ENCODE results near the gene UGT1A10.

The UGT1A10 gene

DNA sequence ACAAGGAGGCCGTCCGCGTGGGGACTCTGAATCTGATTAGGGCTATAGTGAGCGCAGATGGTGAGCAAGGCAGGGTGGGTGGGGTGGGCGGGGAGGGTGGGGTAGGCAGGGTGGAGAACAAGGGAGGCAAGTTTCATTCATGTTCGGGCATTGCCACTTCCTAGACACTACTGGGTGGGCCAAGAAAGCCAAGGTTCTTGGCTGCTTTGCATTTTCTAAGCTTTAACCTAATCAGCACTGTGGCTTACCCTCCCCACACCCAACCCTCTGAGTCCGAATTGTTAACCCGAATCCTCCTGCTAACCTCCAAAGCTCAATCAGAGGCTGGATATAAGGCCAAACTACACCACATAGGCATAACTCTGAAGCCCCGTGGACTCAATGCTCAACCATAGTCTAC, 160.0 kb downstream of the UGT1A10 start:
- no peak overlapping the region for H3K27ac Mint-ChIP-seq

GRCh38 chr2:233798335-233799086, 162.3 kb downstream of the UGT1A10 start:
- H3K4me1 Mint-ChIP-seq (ENCODE audit: low read depth), result no peaks in the 10 kb centered on the region
- no peaks in the 10 kb centered on the region for H3K27me3 Mint-ChIP-seq (ENCODE audit: low read depth)
- H3K27ac Mint-ChIP-seq, result no peak overlapping the region
- H3K9me3 Mint-ChIP-seq, result no peaks in the 10 kb centered on the region
- no peaks in the 10 kb centered on the region for H3K36me3 Mint-ChIP-seq (ENCODE audit: low read depth)
- no peak overlapping the region for H3K4me3 Mint-ChIP-seq
- DNase-seq (ENCODE audit: low spot score), result no peak

More for the DNA sequence above, 160.0 kb downstream of the UGT1A10 start:
- DNase-seq (ENCODE audit: low spot score), result no peak
- Mint-ChIP-seq H3K9me3 (no peaks in the 10 kb centered on the region), H3K4me1 (ENCODE audit: low read depth) (no peaks in the 10 kb centered on the region), H3K27me3 (ENCODE audit: low read depth) (no peaks in the 10 kb centered on the region), H3K36me3 (ENCODE audit: low read depth) (no peaks in the 10 kb centered on the region), H3K4me3 (no peak overlapping the region)

- Mint-ChIP-seq H3K27me3 (ENCODE audit: low read depth) (peaks cover 1% of the 10 kb centered on the region), H3K9me3 (no peaks in the 10 kb centered on the region), H3K36me3 (ENCODE audit: low read depth) (no peaks in the 10 kb centered on the region), H3K27ac (no peak overlapping the region), H3K4me3 (no peak overlapping the region), H3K4me1 (ENCODE audit: low read depth) (no peaks in the 10 kb centered on the region)
- DNase-seq (ENCODE audit: low spot score), result no peak
Observed at GRCh38 chr2:233799087-233799665, 162.9 kb downstream of the UGT1A10 start.

DNA sequence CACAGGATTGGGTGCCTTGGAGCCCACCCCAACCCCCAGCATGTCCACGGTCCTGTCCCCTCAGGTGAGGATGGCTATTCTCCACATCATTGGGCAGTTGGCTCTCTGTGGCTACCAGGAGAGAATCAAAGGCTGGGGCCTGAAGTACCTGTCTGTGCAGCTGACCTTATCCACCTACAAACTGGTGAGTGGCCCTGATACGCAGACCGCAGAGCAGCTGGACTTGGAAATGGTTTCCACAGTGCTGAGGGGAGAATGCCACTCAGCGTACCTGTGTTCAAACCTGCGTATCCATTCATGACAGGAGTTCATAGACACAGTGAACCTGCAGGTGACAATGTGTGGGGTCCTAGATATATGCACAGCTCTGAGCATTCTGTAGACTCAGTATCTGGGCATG, 163.5 kb downstream of the UGT1A10 start:
- Mint-ChIP-seq H3K27ac (no peak overlapping the region), H3K4me1 (ENCODE audit: low read depth) (no peaks in the 10 kb centered on the region), H3K4me3 (no peak overlapping the region), H3K27me3 (ENCODE audit: low read depth) (peaks cover 4% of the 10 kb centered on the region), H3K9me3 (no peaks in the 10 kb centered on the region), H3K36me3 (ENCODE audit: low read depth) (no peaks in the 10 kb centered on the region)
- no peak for DNase-seq (ENCODE audit: low spot score)

- Mint-ChIP-seq H3K9me3 (no peaks in the 10 kb centered on the region), H3K27me3 (ENCODE audit: low read depth) (peaks cover 4% of the 10 kb centered on the region), H3K4me1 (ENCODE audit: low read depth) (no peaks in the 10 kb centered on the region), H3K36me3 (ENCODE audit: low read depth) (no peaks in the 10 kb centered on the region), H3K4me3 (no peak overlapping the region), H3K27ac (no peak overlapping the region)
- DNase-seq (ENCODE audit: low spot score), result no peak
Observed at GRCh38 chr2:233800208-233800607, 164.0 kb downstream of the UGT1A10 start.

DNA sequence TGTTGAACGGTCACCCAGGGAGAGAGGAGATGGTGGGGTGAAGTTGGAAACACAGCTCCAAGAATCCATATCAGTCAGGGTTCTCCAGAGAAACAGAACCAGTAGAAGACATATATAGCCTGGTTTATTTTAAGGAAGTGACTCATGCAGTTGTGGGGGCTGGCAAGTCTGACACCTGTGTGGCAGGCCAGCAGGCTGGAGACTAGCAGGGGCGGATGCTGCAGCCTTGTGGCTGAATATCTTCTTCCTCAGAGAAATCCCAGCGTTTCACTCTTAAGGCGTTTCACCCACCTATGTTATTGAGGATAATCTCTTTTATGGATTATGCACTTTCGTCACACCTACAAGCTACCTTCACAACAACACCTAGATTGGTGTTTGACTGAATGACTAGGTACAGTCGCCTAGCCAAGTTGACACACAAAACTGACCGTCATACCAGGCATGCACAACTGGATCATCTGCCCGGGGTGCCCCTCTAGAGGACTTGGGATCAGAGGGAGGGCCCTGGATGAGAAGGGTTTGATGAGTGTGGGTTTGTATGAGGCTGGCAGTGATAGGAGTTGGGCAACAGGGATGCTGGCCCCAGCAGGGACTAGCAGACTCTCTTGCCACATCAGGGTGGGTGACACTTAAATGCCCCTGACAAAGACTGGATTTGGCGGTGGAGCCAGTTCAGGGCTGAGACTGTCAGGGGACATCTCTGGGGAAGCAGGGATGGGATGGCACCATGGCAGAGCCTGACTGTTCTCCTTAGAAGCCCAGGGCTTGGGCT, 165.3 kb downstream of the UGT1A10 start:
- no peak for DNase-seq (ENCODE audit: low spot score)
- H3K4me1 Mint-ChIP-seq (ENCODE audit: low read depth), result no peaks in the 10 kb centered on the region

DNA sequence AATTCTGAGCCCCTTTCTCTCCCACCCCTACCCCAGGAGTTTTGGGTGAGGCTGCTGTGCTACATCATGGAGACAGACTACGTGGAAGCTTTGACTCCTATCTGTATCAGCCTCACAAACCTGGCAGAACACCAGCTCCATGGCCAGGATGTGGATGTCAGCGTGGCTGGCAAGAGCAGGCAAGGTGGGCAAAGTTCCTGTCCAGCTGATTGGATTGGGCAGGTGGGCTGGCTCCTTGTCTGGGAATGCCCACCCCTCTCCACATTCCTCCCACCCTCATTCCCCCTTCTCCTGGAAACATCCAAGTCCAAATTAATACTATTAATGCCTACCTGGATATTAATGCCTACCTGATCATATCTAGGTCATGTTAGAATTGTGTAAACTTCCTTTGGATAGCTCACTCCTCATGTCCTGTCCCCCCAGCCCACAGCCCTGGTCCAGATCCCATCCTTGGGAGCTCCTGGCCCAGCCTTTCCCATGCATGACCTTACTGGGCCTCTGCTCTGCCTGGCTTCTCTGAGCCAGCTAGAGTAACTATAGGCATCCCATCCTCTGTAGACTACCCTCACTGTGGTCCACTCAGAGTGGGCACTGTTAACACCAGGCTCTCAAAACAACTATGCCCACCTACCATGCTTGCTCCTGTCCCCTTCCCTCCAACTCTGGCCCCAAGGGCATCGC, 166.0 kb downstream of the UGT1A10 start:
- Mint-ChIP-seq H3K4me1 (ENCODE audit: low read depth) (no peaks in the 10 kb centered on the region), H3K9me3 (no peaks in the 10 kb centered on the region), H3K27ac (no peak overlapping the region), H3K27me3 (ENCODE audit: low read depth) (peaks cover 4% of the 10 kb centered on the region), H3K36me3 (ENCODE audit: low read depth) (no peaks in the 10 kb centered on the region), H3K4me3 (no peak overlapping the region)
- DNase-seq (ENCODE audit: low spot score), result no peak

More for the DNA sequence above, 165.3 kb downstream of the UGT1A10 start:
- H3K27me3 Mint-ChIP-seq (ENCODE audit: low read depth), result peaks cover 4% of the 10 kb centered on the region
- H3K36me3 Mint-ChIP-seq (ENCODE audit: low read depth), result no peaks in the 10 kb centered on the region
- no peak overlapping the region for H3K27ac Mint-ChIP-seq
- H3K4me3 Mint-ChIP-seq, result no peak overlapping the region
- no peaks in the 10 kb centered on the region for H3K9me3 Mint-ChIP-seq

DNA sequence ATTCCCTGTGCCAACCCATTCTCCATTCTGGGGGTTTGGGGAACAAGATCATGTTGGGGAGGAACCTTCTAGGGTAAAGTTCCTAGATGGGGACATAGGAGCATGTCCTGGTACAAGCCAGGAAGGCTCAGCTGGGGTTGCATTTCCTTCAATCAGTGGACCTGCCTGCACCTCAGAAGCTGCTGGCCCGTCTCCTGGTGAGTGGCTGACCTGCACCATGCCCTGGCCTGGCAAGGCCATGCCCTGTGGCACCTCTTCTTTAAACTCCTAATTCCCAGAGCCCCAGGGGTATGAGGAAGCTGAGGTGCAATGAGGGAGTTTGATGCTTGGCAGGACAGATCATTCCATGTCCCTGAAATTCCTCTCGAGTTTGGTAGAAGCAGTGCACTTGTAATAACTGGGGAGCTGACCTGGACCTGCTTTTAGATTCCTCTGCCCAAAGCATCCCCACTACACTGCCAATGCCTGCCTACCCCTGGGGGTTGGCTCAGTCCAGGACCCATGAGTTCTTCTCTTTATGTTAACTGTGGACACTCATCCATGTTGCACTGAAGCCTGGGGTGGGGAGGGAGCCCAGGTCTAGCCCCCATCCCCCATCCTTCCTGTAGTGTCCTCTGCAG, 167.2 kb downstream of the UGT1A10 start:
- Mint-ChIP-seq H3K4me1 (ENCODE audit: low read depth) (no peaks in the 10 kb centered on the region), H3K9me3 (no peaks in the 10 kb centered on the region)

GRCh38 chr2:233803994-233804393, 167.7 kb downstream of the UGT1A10 start:
- H3K4me1 Mint-ChIP-seq (ENCODE audit: low read depth), result no peaks in the 10 kb centered on the region

More for the DNA sequence above, 167.2 kb downstream of the UGT1A10 start:
- Mint-ChIP-seq H3K4me3 (no peak overlapping the region), H3K36me3 (ENCODE audit: low read depth) (no peaks in the 10 kb centered on the region), H3K27ac (no peak overlapping the region), H3K27me3 (ENCODE audit: low read depth) (peaks cover 4% of the 10 kb centered on the region)
- no peak for DNase-seq (ENCODE audit: low spot score)

DNA sequence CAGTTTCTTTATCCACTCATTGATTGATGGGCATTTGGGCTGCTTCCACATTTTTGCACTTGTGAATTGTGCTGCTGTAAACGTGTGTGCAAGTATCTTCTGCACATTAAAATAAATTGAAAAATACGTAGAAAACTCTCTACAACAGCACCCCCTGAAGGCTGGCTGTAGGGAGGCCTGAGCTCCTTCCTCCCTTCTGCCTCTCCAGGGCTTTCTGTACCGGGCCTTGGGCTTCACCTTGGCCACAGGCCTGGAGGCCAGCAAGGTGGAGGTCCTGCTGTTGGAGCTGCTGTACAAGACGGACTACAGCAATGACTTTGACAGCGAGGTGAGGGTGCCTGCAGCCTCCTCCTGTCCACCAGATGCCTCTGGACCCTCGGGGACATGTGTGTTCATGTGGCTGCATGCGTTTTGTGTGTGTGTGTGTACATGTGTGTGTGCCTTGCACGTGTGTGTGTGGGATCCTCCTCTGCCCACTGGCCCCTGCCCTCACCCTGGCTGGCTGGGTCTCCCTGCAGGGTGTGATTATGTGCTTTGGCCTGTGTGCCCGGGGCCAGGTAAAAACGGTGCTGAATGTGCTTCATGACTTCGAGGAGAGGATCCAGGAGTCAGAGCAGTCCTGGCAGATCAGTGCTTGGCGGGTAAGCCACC, 171.1 kb downstream of the UGT1A10 start:
- Mint-ChIP-seq H3K9me3 (no peaks in the 10 kb centered on the region), H3K36me3 (ENCODE audit: low read depth) (no peaks in the 10 kb centered on the region), H3K27me3 (ENCODE audit: low read depth) (peaks cover 4% of the 10 kb centered on the region), H3K4me3 (no peak overlapping the region), H3K4me1 (ENCODE audit: low read depth) (no peaks in the 10 kb centered on the region), H3K27ac (no peak overlapping the region)
- DNase-seq (ENCODE audit: low spot score), result no peak

More at GRCh38 chr2:233803994-233804393, 167.7 kb downstream of the UGT1A10 start:
- H3K27ac Mint-ChIP-seq, result no peak overlapping the region
- no peak overlapping the region for H3K4me3 Mint-ChIP-seq
- H3K27me3 Mint-ChIP-seq (ENCODE audit: low read depth), result peaks cover 4% of the 10 kb centered on the region
- DNase-seq (ENCODE audit: low spot score), result no peak
- no peaks in the 10 kb centered on the region for H3K36me3 Mint-ChIP-seq (ENCODE audit: low read depth)
- no peaks in the 10 kb centered on the region for H3K9me3 Mint-ChIP-seq

- peaks cover 4% of the 10 kb centered on the region for H3K27me3 Mint-ChIP-seq (ENCODE audit: low read depth)
- no peak for DNase-seq (ENCODE audit: low spot score)
- H3K4me1 Mint-ChIP-seq (ENCODE audit: low read depth), result no peaks in the 10 kb centered on the region
- no peak overlapping the region for H3K27ac Mint-ChIP-seq
- H3K36me3 Mint-ChIP-seq (ENCODE audit: low read depth), result no peaks in the 10 kb centered on the region
- no peaks in the 10 kb centered on the region for H3K9me3 Mint-ChIP-seq
- no peak overlapping the region for H3K4me3 Mint-ChIP-seq
Observed at GRCh38 chr2:233807966-233808935, 172.0 kb downstream of the UGT1A10 start.

DNA sequence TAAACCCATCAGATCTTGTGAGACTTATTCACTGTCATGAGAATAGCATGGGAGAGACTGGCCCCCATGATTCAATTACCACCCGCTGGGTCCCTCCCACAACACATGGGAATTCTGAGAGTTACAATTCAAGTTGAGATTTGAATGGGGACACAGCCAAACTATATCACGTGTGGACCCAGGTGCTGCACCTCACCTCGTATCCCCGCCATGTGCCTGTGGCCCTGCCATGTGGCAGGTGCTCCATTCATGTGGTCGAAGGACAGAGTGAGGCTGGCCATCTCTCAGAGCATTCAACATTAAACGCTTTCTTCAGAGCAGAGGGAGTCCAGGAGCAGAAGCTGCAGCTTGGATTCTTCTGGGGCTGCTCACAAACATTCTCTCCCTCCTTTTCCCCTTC, 174.1 kb downstream of the UGT1A10 start:
- Mint-ChIP-seq H3K27ac (no peak overlapping the region), H3K36me3 (ENCODE audit: low read depth) (no peaks in the 10 kb centered on the region), H3K4me3 (no peak overlapping the region), H3K27me3 (ENCODE audit: low read depth) (peaks cover 5% of the 10 kb centered on the region), H3K4me1 (ENCODE audit: low read depth) (no peaks in the 10 kb centered on the region), H3K9me3 (no peaks in the 10 kb centered on the region)
- DNase-seq (ENCODE audit: low spot score), result no peak
